Stimulated activated CD4-positive, alpha-beta T cell treated with anti-CD3 and anti-CD28 coated beads, Interleukin-1b, Interleukin-23, amount 100 ng/mL, for 1 hour (primary cell): ENCODE data around the gene MAP4K4.

ENCODE experiments used
- DNase-seq, 2 donors: peaks; one replicate each; pipeline ENCODE4 v3.0.0-alpha.2; 2020; ENCODE audit warnings: low read depth in 2 of 2

The MAP4K4 gene

GRCh38 chr2:101722864-101723263 is 25.4 kb downstream of the MAP4K4 start:
- no peak for DNase-seq

GRCh38 chr2:101723371-101724124 is 26.0 kb downstream of the MAP4K4 start:
- DNase-seq = no peak

- no peak for DNase-seq
Measured at GRCh38 chr2:101724125-101724474, 26.6 kb downstream of the MAP4K4 start.

- no peak for DNase-seq
Measured at GRCh38 chr2:101725038-101725437, 27.5 kb downstream of the MAP4K4 start.

- DNase-seq = no peak
Measured at GRCh38 chr2:101725515-101726192, 28.1 kb downstream of the MAP4K4 start.

- DNase-seq = no peak
Measured at GRCh38 chr2:101728865-101729264, 31.4 kb downstream of the MAP4K4 start.

- no peak for DNase-seq
Measured at GRCh38 chr2:101729521-101730190, 32.1 kb downstream of the MAP4K4 start.

GRCh38 chr2:101731221-101732054 is 33.9 kb downstream of the MAP4K4 start:
- DNase-seq = no peak

GRCh38 chr2:101732199-101732598 is 34.7 kb downstream of the MAP4K4 start:
- DNase-seq = no peak

- no peak for DNase-seq
Measured at GRCh38 chr2:101732773-101733256, 35.3 kb downstream of the MAP4K4 start.

GRCh38 chr2:101733257-101733993 is 35.9 kb downstream of the MAP4K4 start:
- DNase-seq = no peak

- DNase-seq = no peak
Measured at GRCh38 chr2:101734505-101735165, 37.1 kb downstream of the MAP4K4 start.

- DNase-seq = no peak
Measured at GRCh38 chr2:101735166-101735533, 37.6 kb downstream of the MAP4K4 start.

GRCh38 chr2:101736233-101736632 is 38.7 kb downstream of the MAP4K4 start:
- DNase-seq = no peak

- no peak for DNase-seq
Measured at GRCh38 chr2:101736861-101737291, 39.4 kb downstream of the MAP4K4 start.

- no peak for DNase-seq
Measured at GRCh38 chr2:101737478-101738255, 40.2 kb downstream of the MAP4K4 start.

GRCh38 chr2:101738649-101739048 is 41.1 kb downstream of the MAP4K4 start:
- DNase-seq = no peak

- DNase-seq = no peak
Measured at GRCh38 chr2:101740555-101740964, 43.1 kb downstream of the MAP4K4 start.

- DNase-seq = no peak
Measured at GRCh38 chr2:101741775-101742520, 44.4 kb downstream of the MAP4K4 start.
